GM15510 (cell line): ENCODE measurements around the gene COL24A1.

Source experiments
- POLR2A ChIP-seq: IDR thresholded peaks from 3 replicates; pipeline ENCODE4 v1.6.1; 2011; ENCODE audit warnings: borderline replicate concordance; ENCODE audit not compliant: insufficient read length; ENCODE audit errors: extremely low read depth

The COL24A1 gene

DNA sequence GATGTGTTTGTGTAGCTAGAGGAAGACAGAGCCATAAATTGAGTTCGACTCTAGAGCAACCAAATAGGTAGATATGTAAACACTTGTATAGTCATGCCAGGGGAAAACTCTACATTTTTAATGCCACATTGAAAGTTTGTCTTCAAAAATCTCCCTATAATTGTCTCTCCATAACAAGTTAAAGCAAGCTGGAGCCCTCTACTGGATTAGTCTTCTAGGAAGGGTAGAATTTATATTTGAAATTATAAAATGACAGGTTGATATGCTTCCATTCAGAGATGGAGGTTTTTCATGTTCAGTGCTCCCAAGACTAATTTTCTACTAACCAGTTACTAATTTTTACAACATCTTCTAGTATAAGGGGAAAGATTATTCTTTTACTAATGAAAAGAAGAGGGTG lies 13.1 kb upstream of the COL24A1 start:
- no peak for TF ChIP-seq POLR2A

DNA sequence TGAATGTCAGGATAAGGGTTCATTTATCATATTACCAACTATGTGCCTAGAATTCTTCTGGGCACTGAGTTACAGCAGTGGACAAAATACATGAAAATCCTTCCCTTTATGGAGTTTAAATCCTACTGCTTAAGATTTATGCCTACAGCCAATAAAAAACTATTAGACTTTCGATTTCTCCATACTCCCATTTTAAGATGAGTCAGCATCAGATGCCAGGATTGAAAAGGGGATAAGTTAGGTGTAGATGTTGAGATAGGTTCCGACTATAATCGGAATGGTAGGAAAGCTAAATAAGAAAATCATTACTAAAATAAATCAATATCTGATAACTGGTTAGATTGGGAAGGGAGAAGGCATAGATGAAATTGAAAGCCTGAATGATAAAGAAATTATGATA lies 3.2 kb upstream of the COL24A1 start:
- TF ChIP-seq POLR2A, result no peak

DNA sequence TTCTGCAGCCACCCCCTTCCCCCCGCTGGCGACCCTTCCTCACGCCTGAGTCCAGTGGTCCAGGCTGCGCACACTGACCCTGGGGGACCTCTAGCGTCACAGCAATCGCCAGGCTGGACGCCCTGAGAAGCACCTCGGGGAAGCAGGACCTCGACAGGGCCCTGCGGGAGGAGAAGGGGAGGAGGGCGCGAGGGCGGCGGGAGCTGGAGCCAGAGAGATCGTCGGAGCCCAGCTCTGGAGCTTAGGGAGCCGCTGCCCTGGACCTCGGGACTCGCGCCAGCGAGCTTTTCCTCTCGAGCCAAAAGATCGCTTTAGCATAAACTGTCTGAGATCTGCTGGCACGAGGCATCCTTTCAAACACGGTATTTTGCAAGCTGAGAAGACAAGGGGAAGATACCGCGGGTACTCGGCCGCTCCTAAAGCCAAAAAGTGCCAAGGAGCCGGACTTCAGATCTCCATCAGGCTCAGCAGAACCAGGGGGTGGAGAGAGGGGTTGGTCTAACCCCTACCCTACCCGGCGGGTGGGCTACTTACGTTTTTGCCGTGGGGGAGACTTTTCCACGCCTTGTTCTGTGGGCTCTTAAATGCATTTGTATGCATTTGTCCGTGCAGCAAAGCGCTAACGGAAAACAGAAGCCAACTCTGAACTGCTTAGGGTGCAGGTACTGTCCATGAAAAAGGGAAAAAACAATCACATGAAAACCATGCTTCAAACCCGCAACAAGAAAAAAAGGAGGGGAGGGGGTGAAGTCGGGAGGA lies 586 bp downstream of the COL24A1 start:
- TF ChIP-seq POLR2A, result no peak

DNA sequence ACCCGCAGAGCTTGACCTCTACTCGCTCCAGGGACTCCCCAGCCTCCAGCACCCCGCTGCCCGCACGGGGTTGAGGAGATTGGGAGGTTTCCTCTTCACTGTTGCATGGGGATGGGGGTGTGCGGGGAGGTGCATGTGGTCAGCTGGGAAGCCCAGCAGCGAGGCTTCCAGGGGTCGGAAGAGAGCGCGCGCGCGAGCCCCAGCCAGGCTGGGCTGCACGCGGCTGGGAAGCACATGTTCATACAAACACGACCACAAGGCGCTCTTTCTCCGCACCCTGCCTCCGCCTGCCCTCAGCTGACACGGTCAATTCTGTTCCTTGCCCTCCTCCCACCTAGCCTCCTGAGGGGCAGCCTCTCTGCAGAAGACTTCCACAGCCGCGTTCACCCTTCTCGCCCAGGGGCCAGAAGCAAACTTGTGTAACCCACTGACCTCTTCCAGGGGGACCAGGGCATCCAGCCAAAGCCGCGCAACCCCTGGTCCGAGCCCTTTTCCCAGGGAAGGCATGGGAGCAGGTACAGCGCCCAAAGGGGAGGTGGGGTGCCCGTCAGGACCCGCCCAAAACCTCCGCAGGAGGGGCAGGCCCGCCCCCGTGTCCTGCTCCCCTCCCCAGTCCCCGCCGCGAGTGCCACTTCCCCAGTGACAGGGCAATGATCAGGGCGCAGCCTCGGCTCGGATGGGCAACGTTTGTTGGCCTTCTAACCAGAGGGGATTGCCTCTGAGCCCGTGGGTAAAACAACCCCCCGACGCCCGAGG lies 1.3 kb downstream of the COL24A1 start:
- TF ChIP-seq POLR2A, result no peak

DNA sequence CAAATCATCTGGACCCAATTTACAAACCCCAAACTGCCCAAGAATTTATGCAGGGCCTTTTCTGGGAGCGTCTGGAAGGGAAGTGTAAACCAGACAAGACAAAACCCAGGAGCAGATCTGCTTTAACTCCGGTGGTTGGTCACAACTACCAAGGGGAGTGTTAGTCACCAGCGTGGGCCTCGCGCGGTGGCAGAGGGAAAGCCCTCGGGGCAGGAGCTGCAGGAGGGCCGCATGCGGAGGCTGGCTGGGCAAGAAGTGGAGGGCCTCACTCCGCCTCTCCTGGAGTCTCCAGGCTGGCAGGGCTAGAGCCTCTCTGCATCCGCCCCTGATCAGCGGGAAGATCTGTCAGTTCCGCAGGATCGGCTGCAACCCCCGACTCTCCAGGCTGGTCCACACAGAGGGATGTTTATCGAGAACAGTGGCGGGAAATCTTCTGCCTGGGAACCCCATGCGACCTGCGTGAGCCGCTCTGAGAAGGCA lies 2.0 kb downstream of the COL24A1 start:
- no peak for TF ChIP-seq POLR2A

DNA sequence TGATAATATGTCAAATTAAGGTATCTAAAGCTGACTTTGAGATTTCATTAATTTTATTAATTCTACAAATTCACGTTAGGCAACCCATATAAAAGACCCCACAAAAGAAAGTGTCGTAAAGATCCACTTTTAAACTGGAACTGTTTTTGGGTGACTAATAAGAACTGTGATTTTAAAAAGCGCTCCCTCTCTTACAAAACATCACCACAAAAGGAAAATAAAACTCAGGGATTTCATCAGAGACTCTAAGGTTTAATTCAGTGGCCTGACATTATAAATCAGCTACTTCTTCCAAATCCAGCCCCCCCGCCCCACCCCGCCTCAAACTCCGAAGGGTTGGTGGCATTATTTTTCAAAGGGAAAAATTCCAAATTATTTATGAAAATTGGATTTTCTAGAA lies 2.7 kb downstream of the COL24A1 start:
- no peak for TF ChIP-seq POLR2A

DNA sequence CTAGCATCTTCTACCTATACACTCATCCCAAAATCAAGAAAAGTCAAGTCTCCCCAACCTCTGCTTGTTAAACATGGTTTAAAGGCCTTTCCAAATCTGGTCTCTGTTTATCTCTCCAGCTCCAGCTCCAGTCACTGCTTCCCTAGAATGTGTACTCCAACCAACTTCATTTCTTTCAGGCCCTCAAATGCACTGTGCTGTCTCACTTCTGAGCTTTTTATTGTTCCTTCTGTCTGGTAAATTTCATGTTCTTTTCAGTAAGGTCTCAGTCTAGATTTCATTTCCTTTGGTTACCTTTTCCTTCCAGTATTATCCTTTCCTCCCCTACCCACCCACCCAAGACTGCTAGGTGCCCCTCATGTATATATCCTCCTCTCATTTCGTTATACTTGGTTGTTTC lies 3.7 kb downstream of the COL24A1 start:
- no peak for TF ChIP-seq POLR2A

DNA sequence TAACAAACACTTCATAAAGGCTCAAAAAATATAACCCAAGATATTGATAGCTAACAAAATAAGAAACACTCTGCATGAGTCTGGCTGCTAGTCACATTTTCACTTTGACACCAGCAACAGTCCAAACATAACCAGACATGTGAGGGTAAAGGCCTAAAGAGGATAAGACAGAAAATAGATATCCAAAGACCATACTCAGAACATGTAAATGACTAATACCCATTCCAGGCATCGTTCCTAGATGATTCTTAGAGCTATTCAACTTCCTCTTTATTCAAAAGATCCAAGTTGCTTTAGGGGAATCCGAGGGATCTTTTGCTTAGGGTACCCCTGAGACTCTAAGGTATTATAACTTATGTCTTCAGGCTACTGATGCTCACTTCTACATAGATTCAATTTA lies 5.1 kb downstream of the COL24A1 start:
- no peak for TF ChIP-seq POLR2A

DNA sequence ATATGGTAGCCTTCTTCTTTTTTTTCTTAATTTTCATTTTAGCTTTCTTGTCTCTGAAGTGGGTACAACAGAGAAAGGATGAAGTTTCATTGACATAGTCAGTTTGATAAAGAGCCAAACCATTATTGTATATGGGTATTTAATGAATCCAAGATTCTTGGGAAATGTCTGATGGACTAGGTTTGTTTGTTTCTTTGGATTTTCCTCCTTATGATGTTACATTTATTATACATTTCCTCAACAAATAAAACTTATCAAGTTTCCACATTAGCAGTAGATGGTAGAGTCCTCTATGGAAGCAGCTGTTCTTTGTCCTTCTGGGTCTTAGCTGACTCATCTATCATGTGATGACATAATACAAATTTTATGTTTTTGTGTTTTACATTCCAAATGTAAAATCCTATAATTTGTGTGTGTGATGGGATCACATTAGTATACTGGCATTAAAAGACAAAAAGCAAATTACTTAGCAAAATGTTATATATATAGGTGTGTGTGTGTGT lies 6.0 kb downstream of the COL24A1 start:
- TF ChIP-seq POLR2A, result no peak

DNA sequence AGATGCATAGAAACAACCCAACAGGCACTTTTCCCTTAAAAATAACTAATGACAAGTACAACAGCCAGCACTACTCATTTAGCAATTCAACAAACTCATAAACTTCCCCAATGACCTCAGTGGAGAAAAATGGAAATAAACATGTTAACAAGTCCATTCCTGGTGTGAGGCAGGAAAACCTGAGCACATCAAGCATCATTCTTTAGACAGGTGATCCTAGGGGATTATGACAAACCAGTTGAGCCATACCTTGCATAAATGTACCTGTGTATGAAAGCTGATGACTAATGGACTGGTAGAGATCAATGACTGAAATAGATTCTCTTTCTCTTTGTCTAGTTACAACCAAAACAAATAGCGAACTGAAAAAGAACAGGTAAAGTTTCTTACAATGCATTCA lies 7.0 kb downstream of the COL24A1 start:
- TF ChIP-seq POLR2A, result no peak

DNA sequence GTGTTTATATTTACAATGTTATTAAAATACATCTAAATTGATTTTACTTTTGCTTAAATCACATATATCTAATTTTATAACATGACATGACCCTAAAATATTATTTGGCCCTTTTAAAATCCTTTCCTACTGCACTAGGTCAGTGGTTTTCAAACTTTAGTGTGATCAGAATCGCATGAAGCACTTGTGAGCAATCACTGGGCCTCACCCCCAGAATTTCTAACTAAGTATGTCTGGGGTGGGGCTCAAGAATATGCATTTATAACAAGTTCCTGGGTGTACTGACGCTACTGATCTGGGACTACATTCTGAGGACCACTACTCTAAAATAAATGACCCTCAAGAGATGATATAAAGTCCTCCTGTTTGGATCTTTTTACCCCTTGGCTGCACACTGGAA lies 8.8 kb downstream of the COL24A1 start:
- TF ChIP-seq POLR2A, result no peak

DNA sequence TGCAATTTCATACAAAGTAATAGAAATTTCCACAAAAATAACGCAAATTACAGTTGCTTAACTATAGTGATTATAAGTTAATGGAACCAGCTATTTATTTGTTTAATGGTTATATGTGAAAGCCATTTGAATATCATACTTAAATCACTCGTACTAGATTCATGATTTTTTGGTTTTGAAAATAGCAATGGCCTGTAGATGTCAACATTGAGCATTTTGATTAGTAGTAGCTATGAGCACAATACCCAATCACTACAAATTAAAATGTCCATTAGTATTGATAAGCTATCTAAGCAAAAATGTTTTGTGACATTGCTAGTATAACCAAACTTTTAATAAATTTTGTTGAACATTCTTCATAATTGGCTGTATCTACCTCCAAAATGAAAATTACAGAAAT lies 10.0 kb downstream of the COL24A1 start:
- no peak for TF ChIP-seq POLR2A

DNA sequence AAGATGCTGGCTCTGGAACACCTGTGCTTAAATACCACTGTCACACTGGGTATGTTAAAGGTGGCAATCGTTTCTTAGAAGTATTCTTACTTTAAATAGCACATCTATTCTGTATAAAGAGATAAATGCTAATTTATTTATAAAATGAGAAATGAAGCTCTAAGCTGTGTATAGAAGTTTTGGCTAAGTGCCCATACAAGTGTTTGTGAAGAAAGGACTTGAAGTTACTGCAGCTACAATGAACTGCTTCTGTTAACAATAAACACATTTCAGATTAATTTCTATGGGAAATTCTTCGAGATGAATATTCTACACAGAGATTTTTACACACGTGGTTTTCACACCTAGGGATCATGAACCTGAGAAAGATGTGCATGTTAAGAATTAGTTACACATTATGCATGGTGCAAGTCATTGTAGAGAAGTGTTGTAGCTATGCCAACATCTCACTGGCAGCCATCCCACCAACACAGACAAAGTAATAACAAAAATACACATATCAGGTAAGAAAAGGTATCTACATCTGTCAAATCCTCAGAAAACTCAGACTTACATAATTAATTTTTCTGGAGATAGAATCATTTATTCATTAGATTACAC lies 16.2 kb downstream of the COL24A1 start:
- TF ChIP-seq POLR2A, result no peak

DNA sequence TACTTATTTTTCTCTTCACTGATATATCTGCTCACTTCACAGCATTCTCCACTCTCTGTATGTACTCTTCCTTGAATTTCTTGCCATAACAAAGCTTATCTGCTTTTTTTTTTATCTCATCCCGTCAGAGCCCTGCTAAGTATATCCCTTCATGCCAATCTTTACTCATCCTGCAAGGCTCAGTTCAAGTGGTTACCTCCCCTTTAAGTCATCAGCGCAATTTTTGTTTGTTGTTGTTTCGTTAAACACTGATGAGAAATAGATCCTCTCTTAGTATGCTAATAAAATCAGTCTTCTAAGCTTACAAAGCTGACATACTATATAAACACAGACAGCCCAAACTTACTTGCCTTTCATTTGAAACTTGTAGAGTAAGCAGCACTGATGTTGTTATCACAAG lies 17.8 kb downstream of the COL24A1 start:
- no peak for TF ChIP-seq POLR2A

DNA sequence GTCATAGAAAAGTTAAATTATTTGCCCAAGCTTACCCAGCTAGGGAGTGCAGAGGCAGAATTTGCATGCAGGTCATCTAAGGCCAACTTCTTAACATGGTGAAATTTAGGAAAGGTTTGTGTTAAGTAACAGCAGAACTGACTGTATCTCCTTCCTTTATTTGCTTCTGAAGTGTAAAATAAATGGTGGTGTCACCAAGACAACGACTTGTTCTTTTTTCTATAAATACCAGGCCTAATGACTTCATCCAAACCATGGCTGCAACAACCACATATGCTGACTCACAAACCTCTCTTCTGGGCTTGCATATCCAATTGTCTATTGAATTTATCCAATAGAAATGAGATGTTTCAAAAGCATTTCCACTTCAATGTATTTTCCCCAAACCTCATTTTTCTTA lies 19.1 kb downstream of the COL24A1 start:
- no peak for TF ChIP-seq POLR2A

DNA sequence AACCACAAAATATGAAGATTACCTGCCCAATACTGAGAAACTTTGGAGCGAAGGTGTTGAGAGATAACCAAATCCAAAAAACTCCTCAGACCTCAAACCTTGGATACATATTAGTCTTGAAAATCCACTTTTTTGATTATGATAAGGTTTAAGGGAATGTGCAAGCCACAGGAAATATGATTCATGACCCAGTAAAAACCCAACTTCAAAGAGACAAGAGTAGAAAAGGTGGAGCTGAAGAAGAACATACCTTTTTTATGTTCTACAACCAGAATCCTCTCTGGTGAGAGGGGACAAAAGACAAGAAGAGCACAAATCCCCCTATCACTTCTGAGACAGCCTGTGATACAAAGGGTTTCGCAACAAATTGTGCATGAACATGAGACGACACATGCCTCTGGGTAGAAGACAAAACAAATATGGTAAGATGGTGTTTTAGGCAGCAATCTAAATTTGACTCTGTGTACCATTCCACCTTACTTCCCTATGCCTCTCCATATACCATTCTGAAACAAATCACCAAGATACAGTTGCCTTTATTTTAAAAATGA lies 37.3 kb downstream of the COL24A1 start:
- no peak for TF ChIP-seq POLR2A

DNA sequence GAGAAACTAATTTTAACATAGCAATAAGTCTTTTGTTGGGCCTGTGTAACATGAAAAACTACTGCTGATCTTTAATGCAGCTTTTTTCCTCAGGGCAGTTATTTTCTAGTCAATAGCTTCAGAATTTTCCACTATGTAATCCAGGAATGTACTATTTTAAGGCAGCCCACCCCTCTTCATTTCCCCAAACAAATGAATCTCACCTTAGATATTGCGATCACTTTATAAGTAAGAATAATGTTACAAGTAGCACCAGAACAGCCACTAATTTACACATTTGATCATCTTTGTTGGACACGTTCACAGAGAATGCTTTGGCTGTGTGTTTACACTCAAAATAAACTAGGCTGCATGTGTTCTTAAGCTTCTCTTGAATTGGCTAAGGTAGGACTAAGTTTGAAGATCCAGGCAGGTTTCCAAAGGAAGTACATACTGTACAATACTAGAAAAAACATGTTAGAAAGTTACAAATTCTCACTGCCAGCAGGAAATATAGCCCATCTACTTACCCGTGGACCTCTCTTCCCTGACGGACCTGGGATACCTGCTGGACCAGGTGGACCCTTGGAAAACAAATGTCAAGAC lies 41.7 kb downstream of the COL24A1 start:
- TF ChIP-seq POLR2A, result no peak
